ENCODE measurements around the gene NR2F1-AS1.

Gene NR2F1-AS1

GRCh38 chr5:93580927-93581445 lies at the start of gene NR2F1-AS1:
NR2F1-AS1 (minus strand) TSS chr5:93581219.
- DNase-seq (ENCODE audit: low spot score) = no peak

GRCh38 chr5:93626801-93627200 lies 45.8 kb upstream of the NR2F1-AS1 start:
- DNase-seq (ENCODE audit: low spot score) = no peak

- no peak for DNase-seq (ENCODE audit: low spot score)
These were observed 42.1 kb upstream of the NR2F1-AS1 start for GRCh38 chr5:93623153-93623552.

GRCh38 chr5:93622240-93622885 lies 41.3 kb upstream of the NR2F1-AS1 start:
- DNase-seq (ENCODE audit: low spot score) = peak; percentile 65

- peak; percentile 80 for DNase-seq (ENCODE audit: low spot score)
These were observed 40.3 kb upstream of the NR2F1-AS1 start for GRCh38 chr5:93621327-93621798.

GRCh38 chr5:93620487-93621326 lies 39.7 kb upstream of the NR2F1-AS1 start:
- peak; percentile 72 for DNase-seq (ENCODE audit: low spot score)

GRCh38 chr5:93616538-93617174 lies 35.6 kb upstream of the NR2F1-AS1 start:
- no peak for DNase-seq (ENCODE audit: low spot score)

GRCh38 chr5:93612855-93613243 lies 31.8 kb upstream of the NR2F1-AS1 start:
- no peak for DNase-seq (ENCODE audit: low spot score)

- DNase-seq (ENCODE audit: low spot score) = no peak
These were observed 31.2 kb upstream of the NR2F1-AS1 start for GRCh38 chr5:93611976-93612854.

- DNase-seq (ENCODE audit: low spot score) = no peak
These were observed 30.4 kb upstream of the NR2F1-AS1 start for GRCh38 chr5:93611273-93611975.

- no peak for DNase-seq (ENCODE audit: low spot score)
These were observed 29.7 kb upstream of the NR2F1-AS1 start for GRCh38 chr5:93610581-93611272.

GRCh38 chr5:93609762-93610161 lies 28.7 kb upstream of the NR2F1-AS1 start:
- no peak for DNase-seq (ENCODE audit: low spot score)

- DNase-seq (ENCODE audit: low spot score) = no peak
These were observed 27.8 kb upstream of the NR2F1-AS1 start for GRCh38 chr5:93608855-93609254.

- no peak for DNase-seq (ENCODE audit: low spot score)
These were observed 26.6 kb upstream of the NR2F1-AS1 start for GRCh38 chr5:93607367-93608258.

- no peak for DNase-seq (ENCODE audit: low spot score)
These were observed 25.3 kb upstream of the NR2F1-AS1 start for GRCh38 chr5:93606382-93606752.

GRCh38 chr5:93604644-93605515 lies 23.9 kb upstream of the NR2F1-AS1 start:
- no peak for DNase-seq (ENCODE audit: low spot score)

- no peak for DNase-seq (ENCODE audit: low spot score)
These were observed 23.0 kb upstream of the NR2F1-AS1 start for GRCh38 chr5:93603793-93604643.

Data from hepatic stellate cell (primary cell).